DMS114 treated with DMSO at 0.1 percent for 48 hours (cell line): Measurements from ENCODE around the gene S100A5.

Experiments used
- DNase-seq: peaks from one replicate; lab custom pipeline; 2025; ENCODE audit not compliant: unreplicated experiment; lab: John Stamatoyannopoulos, UW

Gene S100A5

DNA sequence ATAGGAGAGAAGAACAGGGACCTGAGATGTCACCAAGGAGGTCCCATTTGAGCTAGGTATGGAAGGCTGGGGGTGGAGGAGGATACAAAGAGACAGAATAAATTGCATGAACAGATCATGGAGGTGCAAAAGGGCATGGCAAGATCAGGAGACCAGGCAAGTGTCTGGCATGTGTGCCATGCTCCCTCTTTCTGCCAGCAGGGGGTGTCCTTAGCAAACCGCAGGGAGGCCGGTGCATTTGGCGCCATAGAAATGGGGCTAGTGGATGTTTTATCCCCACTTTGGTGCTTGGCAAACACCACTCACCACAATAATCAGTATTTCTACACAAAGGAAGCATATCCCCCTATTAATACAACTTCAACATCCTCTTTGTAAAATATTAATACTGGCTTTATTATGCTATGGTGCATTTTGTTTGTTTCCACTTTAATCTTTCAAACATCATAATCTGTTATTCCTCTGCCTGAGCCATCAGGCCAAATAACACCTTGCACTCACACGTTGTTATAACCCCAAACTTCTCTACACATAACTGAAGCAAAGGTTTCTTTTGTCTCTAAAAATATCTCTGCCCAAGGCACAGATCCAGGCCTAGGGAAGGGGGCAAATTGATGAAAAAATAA, 30.9 kb downstream of the S100A5 start:
- DNase-seq = peak; percentile 34

DNA sequence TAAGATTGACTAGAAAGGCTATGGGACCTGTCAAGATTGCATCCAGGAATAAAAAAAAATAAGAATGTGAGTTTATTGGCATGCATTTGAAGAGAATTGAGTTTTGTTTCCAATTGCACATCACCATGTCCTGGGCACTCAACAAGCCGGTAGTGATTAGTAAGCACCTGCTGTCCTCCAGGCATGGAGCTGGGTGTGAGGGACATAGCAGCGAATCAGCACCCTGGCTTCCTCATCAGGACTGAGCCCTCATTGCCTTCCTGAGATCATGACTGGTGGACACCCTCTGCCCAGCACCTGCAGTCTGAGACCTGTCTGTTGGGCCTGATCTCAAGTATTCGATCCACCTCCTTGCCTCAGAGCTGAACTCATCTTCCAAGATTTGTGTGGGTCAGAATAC, 31.7 kb downstream of the S100A5 start:
- no peak for DNase-seq

DNA sequence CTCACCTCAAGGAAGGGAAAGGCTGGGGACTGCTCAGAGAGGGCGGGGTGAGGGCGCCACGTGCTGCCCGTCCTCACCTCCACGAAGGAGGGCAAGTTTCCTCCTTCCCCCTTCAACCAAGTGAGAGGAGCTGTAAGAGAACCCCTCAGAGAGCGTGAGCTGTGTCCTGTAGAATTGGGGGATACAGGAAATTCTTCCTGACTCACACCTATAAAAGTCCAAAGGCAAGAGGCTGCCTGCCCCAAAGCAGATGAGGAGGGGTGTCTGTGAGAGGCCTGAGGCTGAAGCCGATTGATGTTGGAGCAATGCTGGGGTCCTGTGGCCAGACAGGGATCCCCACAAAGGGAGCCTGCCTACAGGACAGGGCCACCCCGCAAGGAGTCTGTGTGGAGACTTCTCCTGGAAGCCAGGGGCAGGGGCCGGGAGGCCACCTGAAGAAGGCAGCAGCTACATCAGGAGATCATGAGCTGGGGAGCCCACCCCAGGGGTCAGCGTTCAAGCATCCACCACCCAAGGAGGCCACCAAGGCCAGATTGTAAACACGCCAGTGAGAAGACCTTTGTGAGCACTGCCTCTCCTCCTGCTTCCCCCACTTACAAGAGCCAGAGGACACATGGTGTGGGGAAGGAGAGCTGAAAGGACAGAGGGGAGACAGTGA, 32.7 kb downstream of the S100A5 start:
- DNase-seq = no peak

DNA sequence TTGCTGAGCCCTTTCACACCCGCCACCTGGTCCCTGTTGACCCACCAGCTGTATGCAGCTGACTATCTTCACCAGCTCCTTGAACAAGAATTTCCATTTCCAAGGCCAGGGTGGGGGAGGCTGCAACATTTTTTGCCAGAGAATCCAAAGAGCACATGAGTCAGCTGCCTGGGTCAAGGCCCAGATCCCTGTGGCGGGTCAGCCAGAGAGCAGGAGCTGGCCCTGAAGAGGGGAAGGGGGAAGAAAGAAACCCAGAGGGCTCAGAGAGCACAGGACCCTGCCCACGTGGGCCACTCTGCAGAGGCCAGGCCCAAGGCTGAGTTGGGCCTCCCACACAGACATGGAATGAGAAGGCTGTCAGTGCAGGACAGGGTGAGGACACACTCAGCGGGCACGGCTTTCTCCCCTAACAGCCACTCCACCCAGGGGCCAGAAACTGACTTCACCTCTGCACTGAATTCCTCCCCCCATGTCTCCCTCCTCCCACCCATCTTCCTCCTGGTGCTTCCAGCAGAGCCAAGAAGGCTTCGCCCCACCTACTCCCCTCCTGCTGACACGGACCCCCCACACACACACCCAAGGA, 33.8 kb downstream of the S100A5 start:
- DNase-seq = no peak

DNA sequence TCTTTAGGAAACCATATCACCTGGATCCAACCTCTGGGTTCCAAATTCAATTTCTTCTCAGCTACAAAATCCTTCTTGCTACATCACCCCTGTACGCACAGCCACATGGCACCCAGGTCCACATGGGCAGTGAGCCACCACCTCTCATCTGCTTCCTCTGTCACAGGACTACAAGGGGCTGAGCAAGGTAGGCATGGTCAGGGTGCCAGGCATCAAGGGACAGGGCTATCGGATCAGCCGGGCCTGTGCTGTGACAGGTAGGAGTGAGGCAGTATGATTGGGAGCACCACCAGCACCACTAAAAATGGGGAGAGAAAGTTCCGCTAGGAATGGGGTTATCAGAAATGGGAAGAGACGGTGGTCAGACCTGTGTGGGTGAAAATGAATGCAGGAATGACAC, 34.3 kb downstream of the S100A5 start:
- no peak for DNase-seq

DNA sequence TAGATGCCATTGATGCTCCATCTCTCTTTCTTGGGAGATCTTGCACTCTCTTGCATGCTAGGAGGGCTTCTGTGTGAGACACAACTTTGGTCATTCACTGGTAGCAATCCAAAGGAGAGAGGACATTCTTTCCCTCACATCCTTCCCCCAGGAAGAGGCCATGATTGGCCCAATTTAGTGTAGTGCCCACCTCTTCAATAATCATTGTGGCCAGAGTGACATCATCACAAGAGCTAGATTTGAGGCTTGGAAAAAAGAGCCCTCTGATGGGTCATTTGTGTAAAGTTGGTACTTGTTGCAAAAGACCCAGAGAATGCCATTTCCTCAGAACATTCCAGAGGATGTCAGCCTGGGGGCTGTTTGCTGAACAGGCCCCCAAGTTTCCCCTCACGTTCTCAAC, 35.2 kb downstream of the S100A5 start:
- DNase-seq = no peak

DNA sequence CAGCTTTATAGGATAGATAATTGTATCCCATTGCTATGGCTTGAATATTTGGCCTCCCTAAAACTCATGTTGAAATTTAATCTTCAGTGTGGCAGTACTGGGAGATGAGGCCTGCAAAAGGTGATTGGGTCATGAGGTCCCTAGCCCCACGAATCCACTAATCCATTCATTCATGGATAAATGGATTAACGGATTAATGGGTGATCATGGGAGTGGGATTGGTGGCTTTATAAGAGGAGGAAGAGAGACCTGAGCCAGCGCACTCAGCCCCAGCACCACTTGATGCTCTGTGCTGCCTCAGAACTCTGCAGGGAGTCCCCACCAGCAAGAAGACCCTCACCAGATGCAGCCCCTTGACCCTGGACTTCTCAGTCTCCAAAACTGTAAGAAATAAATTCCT, 37.0 kb downstream of the S100A5 start:
- no peak for DNase-seq

DNA sequence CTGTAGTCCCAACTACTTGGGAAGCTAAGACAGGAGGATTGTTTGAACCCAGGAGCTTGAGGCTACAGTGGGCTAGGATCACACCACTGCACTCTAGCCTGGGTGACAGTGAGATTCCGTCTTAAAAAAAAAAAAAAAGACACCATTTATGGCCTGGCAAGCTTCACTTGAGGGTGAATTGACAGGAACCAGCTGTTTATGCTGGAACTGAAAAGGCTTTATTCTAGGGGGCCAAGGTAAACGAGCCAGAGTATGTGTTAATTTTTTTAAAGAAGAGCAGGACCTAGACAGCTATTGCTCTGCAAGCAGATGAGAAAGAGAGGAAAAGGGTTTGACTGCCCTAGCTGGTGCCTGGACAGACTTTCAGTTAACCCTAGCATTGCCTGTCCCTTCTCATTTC, 42.0 kb downstream of the S100A5 start:
- DNase-seq = no peak

DNA sequence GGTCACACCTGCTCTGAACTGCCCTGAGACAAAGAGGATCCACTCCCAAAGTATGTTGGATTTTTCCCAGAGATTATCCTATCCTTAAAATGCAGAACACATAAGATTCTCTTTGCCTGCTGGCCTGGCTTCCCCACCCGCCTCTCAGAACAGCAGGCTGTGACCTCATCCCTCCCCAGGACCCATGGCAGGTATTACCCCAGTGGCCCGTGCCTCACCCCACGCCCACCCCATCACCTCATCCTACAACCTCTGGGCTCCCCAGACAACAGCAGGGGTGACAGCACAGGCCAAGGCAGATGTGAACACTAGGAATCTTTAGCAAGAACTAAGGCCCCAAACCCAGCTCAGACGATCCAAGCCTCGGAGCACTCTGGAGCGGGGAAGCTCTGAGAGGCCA, 45.2 kb downstream of the S100A5 start:
- DNase-seq = no peak

DNA sequence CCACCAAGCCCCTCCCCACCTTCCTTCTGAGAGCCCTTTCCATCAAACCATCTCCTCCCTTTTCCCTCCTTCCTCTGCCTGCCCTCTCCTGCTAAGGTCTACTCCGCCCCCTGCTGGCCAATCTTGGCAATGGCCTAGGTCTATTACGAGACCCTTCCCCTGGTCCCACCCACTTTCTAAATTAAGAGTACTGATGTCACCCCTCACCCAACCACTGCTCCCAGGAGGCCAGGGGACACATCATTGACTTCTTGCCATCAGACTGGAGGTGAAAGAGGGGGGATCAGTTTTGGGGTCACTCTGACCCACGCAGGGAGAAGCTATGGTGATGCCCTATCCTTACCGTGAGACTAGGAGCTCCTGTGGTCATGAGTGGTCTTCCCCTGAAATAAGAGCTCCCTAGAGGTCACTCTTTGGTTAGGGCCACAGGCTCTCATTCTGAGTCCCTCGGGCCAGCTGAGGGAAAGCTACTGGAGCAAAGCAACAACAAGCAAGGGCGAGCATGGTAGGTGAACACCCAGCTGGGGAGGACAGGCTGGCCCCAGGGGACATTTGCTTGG, 45.7 kb downstream of the S100A5 start:
- DNase-seq = peak; percentile 86

DNA sequence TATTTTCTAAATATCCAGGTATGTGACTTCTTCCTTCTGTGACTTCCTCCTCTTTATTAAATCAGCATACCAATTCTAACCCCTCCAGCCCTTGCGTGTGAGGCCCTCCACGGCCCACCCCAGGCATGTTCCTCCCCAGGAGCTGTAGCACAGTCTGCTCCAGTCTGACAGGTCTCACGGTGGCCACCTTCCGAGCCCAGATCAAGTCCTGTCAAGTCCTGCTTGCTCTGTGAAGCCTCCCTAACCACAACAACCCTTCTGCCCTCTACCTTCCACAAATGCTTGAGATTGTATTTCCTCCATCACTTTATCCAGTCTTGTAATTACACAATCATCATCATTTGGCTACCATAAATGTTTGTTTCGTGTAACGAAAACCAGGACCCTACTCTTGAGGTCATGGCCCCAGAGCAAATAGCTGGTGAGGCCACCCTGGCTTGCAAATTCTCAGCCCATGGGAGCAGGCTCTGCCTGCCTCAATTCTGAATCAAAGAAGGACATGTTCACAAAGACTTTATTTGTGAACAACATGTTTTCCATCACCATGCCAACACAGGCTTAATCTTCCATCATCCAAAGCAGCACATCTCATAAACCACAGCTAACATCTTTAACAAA, 47.3 kb downstream of the S100A5 start:
- no peak for DNase-seq

DNA sequence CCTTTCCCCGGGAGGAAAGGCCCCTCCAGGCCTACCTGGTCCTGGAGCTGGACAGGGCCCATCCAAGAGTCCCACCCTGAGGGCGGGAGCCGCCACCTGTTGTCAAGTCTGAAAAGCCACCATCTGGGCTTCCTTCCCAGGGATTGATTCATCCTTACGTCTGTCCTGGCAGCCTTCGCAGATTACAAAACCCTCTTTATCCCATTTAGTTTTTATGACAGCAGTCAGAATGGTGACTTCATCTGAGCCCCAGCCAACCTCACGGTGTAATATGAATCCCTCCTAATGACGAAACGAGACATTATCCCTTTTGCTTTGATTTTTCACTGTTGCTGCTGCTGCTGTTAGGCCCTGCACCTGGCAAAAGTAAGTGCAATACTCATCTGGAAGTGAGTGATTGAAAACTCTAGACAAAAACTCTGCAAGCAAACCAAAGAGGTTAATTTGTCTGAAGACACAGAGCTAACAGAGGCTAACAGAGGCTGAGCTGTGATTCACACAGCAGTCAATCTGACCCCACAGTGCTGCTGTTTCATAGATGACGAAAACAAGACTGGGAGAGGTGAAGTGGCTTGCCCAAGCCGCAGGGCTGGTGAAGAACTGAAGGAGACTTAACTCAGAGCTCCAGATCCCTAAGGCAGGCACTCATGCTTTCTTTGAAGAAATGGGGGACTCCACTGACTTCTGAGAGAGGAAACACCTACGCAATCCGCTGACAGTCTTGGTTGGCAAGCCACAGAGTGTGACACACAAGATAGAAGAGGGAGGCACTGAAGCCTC, 50.3 kb downstream of the S100A5 start:
- DNase-seq = no peak

DNA sequence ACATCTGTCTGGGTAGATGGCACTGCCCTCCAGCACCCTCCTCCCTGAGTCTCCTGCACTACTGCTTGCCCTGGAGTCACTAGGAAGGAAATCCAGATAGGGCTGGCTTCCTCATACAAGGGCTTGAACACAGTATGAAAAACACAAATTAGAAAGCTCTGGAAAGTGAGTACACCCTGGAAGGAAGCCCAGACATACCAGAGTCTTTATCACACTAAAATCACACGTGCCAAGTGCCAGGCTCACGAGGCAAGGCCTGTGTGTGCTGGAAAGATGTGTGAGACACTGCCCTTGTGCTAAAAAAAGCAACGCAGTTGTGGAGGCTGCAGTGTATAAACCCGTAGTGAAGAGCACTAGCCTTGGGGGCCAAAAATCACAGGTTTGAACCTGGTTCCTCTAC, 52.0 kb downstream of the S100A5 start:
- no peak for DNase-seq

DNA sequence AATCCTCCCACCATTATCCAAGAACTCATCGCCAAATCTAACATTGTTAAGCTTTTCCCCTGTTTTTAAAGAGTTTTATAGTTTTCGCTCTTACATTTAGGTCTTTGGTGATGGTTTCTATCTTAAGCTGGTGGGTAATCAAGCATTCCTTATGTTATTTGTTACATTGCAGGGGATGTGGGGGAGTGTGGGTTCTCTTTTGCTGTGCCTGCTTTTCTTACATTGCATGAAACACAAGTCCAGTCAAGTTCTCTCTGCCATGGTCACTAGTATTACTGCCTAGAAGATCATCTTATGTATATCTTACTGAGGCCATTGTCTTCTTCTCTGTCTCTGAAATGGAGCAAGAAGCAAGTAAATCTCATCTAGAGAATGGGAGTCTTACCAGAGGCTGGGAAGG, 53.0 kb downstream of the S100A5 start:
- DNase-seq = no peak
